Right lobe of liver (tissue), 4 donors: ENCODE measurements around the gene PITX3.
"Not testable (repeated sequence)": the region's sequence is repeated elsewhere in the genome, so short reads cannot be mapped to it uniquely, and the experiment has no call there.

Experiments used
- CTCF ChIP-seq, 4 donors: fragments of 200-600 bp in 3 of 4; fragments of 450-650 bp in 1 of 4; IDR thresholded peaks; one replicate each; pipeline versions ENCODE4 v1.5.1 to v1.8.0; 2016 to 2022; ENCODE audit warnings: antibody characterized with exemption in 4 of 4, mild to moderate bottlenecking in 2 of 4
- POLR2A ChIP-seq: fragments of 450-650 bp; IDR thresholded peaks from one replicate; pipeline ENCODE4 v1.6.1; 2017; ENCODE audit warnings: antibody characterized with exemption, mild to moderate bottlenecking
- donor health status: DM: no; HTN: no; CAD: no.
- donor health status: DM: no; HTN: no; CAD: no.
- donor health status: DM: no; HTN: yes; CAD: no.

DNA sequence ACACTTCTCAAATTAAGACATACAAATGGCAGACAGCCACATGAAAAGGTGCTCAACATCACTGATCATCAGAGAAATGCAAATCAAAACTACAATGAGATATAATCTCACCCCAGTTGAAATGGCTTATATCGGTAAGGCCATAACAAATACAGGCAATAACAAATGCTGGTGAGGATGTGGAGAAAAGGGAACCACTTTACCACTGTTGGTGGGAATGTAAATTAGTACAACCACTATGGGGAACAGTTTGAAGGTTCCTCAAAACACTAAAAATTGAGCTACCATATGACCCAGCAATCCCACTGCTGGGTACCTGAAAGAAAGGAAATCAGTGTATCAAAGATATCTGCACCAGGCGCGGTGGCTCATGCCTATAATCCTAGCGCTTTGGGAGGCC lies 27.7 kb downstream of the PITX3 start:
- TF ChIP-seq CTCF (IDR thresholded peaks at IDR 0.05); POLR2A: not testable (repeated sequence)
